AG04450 (cell line): ENCODE data around the gene TMED8. TPM values are rescaled to one million over a fixed set of nuclear protein-coding genes. Genes with fewer than 3 reads are reported as not detected.

Experiments
- CTCF ChIA-PET: fragments of 300-600, 350-600 bp; formaldehyde crosslinking; extraction: SDS; loops from one replicate; lab custom pipeline; 2022; ENCODE audit warnings: antibody characterized with exemption, inconsistent platforms; lab: Charles Lee
- POLR2A ChIA-PET: fragments of 350-600 bp; formaldehyde crosslinking; extraction: SDS; loops from one replicate; lab custom pipeline; 2021; ENCODE audit warnings: antibody characterized with exemption, inconsistent platforms; lab: Yijun Ruan, JAX
- DNase-seq: peaks from one replicate; pipeline ENCODE4 v3.0.0-alpha.2; 2011; ENCODE audit warnings: low read depth, low spot score
- H3K27ac ChIP-seq: one replicate; pipeline ENCODE4 v1.5.1; 2012; ENCODE audit warnings: low read depth, low read length, control low read depth
- H3K27me3 ChIP-seq: one replicate; pipeline ENCODE4 v1.6.0; 2012; ENCODE audit warnings: low read length; ENCODE audit not compliant: control insufficient read depth, insufficient read depth
- H3K4me3 ChIP-seq: 2 replicates; pipeline ENCODE4 v1.5.1; 2011; ENCODE audit warnings: mild to moderate bottlenecking, low read depth, low read length, control low read depth
- H3K9me3 ChIP-seq: 2 replicates; pipeline ENCODE4 v1.5.1; 2012; ENCODE audit warnings: low read length; ENCODE audit not compliant: control insufficient read depth, insufficient read depth
- polyA plus RNA-seq: library from polyadenylated mRNA; depleted of rRNA; stranded (reverse); fragments of >200 nt; gene quantifications from 2 replicates; pipeline ENCODE4 v1.2.3, GENCODE V29; 2011
- TF ChIP-seq, protein P1 (sequence below): IDR thresholded peaks from 2 replicates; pipeline ENCODE4 v1.5.1; 2011; ENCODE audit warnings: low read depth, low read length, control low read depth, inconsistent platforms

TMED8 gene
- polyA plus RNA-seq, 1 experiment, result 5.7 TPM

DNA sequence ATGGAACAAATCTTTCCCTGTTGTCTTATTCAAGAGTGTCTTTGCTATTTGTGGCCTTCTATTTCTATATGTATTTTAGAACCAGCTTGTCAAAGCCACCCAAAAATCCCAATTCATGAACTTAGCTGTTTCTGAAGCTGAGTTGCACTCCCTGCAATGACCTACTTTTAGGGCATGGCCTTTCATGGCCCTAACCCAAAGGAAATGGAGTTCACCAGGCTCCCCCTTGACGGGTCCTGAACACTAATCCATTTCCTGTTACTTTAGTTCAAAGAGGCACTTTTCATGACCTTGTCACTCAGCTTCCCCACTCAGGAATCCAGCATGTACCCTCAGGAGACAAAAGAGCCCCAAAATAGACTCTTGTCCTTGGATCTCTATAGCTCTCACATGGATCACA is 7.6 kb downstream of the TMED8 start:
- Histone ChIP-seq H3K27me3 (peaks cover 2% of the 10 kb centered on the region), H3K9me3 (no peaks in the 10 kb centered on the region), H3K4me3 (no peak overlapping the region), H3K27ac (no peak overlapping the region)
- CTCF ChIA-PET, result no interaction called here
- TF ChIP-seq, protein P1, sequence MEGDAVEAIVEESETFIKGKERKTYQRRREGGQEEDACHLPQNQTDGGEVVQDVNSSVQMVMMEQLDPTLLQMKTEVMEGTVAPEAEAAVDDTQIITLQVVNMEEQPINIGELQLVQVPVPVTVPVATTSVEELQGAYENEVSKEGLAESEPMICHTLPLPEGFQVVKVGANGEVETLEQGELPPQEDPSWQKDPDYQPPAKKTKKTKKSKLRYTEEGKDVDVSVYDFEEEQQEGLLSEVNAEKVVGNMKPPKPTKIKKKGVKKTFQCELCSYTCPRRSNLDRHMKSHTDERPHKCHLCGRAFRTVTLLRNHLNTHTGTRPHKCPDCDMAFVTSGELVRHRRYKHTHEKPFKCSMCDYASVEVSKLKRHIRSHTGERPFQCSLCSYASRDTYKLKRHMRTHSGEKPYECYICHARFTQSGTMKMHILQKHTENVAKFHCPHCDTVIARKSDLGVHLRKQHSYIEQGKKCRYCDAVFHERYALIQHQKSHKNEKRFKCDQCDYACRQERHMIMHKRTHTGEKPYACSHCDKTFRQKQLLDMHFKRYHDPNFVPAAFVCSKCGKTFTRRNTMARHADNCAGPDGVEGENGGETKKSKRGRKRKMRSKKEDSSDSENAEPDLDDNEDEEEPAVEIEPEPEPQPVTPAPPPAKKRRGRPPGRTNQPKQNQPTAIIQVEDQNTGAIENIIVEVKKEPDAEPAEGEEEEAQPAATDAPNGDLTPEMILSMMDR, result no peak
- POLR2A ChIA-PET, result no interaction called here
- DNase-seq, result no peak

GRCh38 chr14:77364146-77364545 is 12.7 kb downstream of the TMED8 start:
- TF ChIP-seq, protein P1, result no peak
- POLR2A ChIA-PET, result no interaction called here
- Histone ChIP-seq H3K4me3 (no peak overlapping the region), H3K27ac (no peak overlapping the region), H3K27me3 (peaks cover 2% of the 10 kb centered on the region), H3K9me3 (no peaks in the 10 kb centered on the region)
- no peak for DNase-seq
- CTCF ChIA-PET, result interaction anchor here (1.3 kb wide), 1 partner anchor 48 kb away, joined by 3 read pairs; no protein-coding TSS in a partner anchor

DNA sequence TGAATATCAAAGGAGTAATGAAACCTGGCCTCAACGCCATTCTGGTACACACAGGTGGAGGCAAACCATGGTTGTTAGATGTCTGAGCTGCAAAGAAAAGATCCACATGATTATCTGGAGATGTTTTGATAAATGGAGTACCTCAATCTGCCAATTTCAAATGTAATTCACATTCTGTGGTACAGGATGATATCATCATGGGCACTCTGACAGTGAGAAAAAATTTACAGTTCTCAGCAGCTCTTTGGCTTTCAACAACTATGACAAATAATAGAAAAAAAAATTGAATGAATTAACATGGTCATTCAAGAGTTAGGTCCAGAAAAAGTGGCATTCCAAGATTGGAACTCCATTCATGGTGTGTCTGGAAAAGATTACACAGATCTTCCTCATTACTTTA is 17.3 kb downstream of the TMED8 start:
- no peak for DNase-seq
- Histone ChIP-seq H3K9me3 (no peaks in the 10 kb centered on the region), H3K4me3 (no peak overlapping the region), H3K27me3 (no peaks in the 10 kb centered on the region), H3K27ac (no peak overlapping the region)
- POLR2A ChIA-PET, result interaction anchor here (1.1 kb wide), 1 partner anchor 18 kb away, joined by 3 read pairs; the partner anchor contains the start of genes SAMD15 and TMED8
- TF ChIP-seq, protein P1, result no peak
- CTCF ChIA-PET, result interaction anchor here (1.0 kb wide), 1 partner anchor 17 kb away, joined by 4 read pairs; the partner anchor contains the start of genes SAMD15 and TMED8

DNA sequence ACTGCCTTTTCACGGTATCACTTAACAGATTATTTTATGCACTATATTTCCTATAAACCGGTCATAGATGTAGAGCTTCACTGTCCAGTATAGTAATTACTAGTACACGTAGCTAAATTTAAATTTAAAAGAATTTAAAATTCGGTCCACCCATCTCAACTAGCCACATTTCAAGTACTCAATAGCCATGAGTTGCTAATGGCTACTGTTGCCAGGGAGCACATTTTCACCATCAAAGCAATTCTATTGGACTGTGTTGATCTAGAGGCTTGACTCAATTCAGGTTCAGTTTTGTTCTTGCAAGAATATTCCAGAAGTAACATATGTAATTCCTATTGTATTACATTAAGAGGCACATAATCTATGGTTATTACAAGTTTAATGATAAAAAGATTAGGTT is 20.0 kb downstream of the TMED8 start:
- TF ChIP-seq, protein P1, result no peak
- H3K4me3 ChIP-seq, result no peak overlapping the region
- no peak for DNase-seq
- CTCF ChIA-PET, result interaction anchor here (0.9 kb wide), 1 partner anchor 41 kb away, joined by 6 read pairs; no protein-coding TSS in a partner anchor
- POLR2A ChIA-PET, result no interaction called here
- H3K9me3 ChIP-seq, result no peaks in the 10 kb centered on the region
- H3K27me3 ChIP-seq, result no peaks in the 10 kb centered on the region
- H3K27ac ChIP-seq, result no peak overlapping the region

DNA sequence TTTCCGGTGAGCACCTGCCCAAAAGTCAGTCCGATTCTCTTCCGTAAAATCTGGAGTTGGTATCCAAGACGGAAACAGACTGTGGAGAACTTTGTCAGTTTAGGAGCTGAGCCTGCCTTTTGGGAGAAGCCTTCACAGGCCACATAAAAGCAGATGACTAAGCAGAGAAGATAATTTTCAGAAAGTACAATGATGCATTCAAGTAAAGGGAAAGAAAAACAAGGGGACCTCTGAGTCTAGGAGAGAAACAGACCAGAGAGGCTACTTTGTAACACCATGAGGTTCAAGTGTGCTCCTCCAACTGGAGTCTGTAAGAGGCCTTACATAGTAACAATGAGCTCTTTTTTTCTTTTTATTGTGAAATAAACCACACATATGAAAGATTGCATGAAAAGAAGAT is 21.1 kb downstream of the TMED8 start:
- no peak for DNase-seq
- H3K27me3 ChIP-seq, result no peaks in the 10 kb centered on the region
- H3K9me3 ChIP-seq, result no peaks in the 10 kb centered on the region
- no peak overlapping the region for H3K27ac ChIP-seq
- ChIA-PET CTCF (interaction anchor here (0.9 kb wide), 1 partner anchor 40 kb away, joined by 5 read pairs; no protein-coding TSS in a partner anchor), POLR2A (no interaction called here)
- H3K4me3 ChIP-seq, result no peak overlapping the region
- TF ChIP-seq, protein P1, result no peak
